SH-SY5Y (cell line): ENCODE results near the gene MAMDC2.

Source experiments
- GATA2 ChIP-seq: IDR thresholded peaks from 2 replicates; pipeline ENCODE4 v1.6.1; 2011; ENCODE audit warnings: mild to moderate bottlenecking, low read depth, low read length
- GATA3 ChIP-seq: IDR thresholded peaks from 2 replicates; pipeline ENCODE4 v1.6.1; 2011; ENCODE audit warnings: low read depth, mild to moderate bottlenecking, low read length, moderate library complexity

- TF ChIP-seq GATA2 (no peak), GATA3 (no peak)
These were observed 188.8 kb downstream of the MAMDC2 start for GRCh38 chr9:70232476-70232875.
